ENCODE data around the gene LAPTM5.
"Not testable (repeated sequence)": the region's sequence is repeated elsewhere in the genome, so short reads cannot be mapped to it uniquely, and the experiment has no call there.

The LAPTM5 gene

GRCh38 chr1:30691480-30691879, 66.1 kb downstream of the LAPTM5 start:
- peak; percentile 6 for DNase-seq (ENCODE audit: insufficient read length, low spot score)
- FAIRE-seq = no peak
- TF ChIP-seq CTCF (IDR thresholded peaks at IDR 0.05; ENCODE audit: insufficient read depth, missing control alignments) = no peak

GRCh38 chr1:30689901-30690645, 67.5 kb downstream of the LAPTM5 start:
- DNase-seq (ENCODE audit: insufficient read length, low spot score) = no peak
- no peak for TF ChIP-seq CTCF (IDR thresholded peaks at IDR 0.05; ENCODE audit: insufficient read depth, missing control alignments)
- no peak for FAIRE-seq

- no peak for TF ChIP-seq CTCF (IDR thresholded peaks at IDR 0.05; ENCODE audit: insufficient read depth, missing control alignments)
- FAIRE-seq = no peak
- DNase-seq (ENCODE audit: insufficient read length, low spot score) = no peak
Observed at GRCh38 chr1:30688920-30689794, 68.4 kb downstream of the LAPTM5 start.

GRCh38 chr1:30688516-30688915, 69.1 kb downstream of the LAPTM5 start:
- not testable (repeated sequence) for FAIRE-seq; DNase-seq (ENCODE audit: insufficient read length, low spot score)

GRCh38 chr1:30687886-30688285, 69.7 kb downstream of the LAPTM5 start:
- no peak for TF ChIP-seq CTCF (IDR thresholded peaks at IDR 0.05; ENCODE audit: insufficient read depth, missing control alignments)
- FAIRE-seq = no peak
- no peak for DNase-seq (ENCODE audit: insufficient read length, low spot score)

- TF ChIP-seq CTCF (IDR thresholded peaks at IDR 0.05; ENCODE audit: insufficient read depth, missing control alignments) = no peak
- FAIRE-seq (no peak), DNase-seq (ENCODE audit: insufficient read length, low spot score) (no peak)
Observed at GRCh38 chr1:30686236-30686935, 71.2 kb downstream of the LAPTM5 start.

GRCh38 chr1:30685796-30686165, 71.8 kb downstream of the LAPTM5 start:
- TF ChIP-seq CTCF (IDR thresholded peaks at IDR 0.05; ENCODE audit: insufficient read depth, missing control alignments) = no peak
- DNase-seq (ENCODE audit: insufficient read length, low spot score) = no peak
- FAIRE-seq = no peak

Measured in D721Med (cell line).